GM12801 (cell line): ENCODE data around the gene LILRB4.

Source experiments
- CTCF ChIP-seq: IDR thresholded peaks from one replicate; pipeline ENCODE4 v1.5.1; 2011; ENCODE audit warnings: control low read depth; ENCODE audit not compliant: insufficient read length; ENCODE audit errors: extremely low read depth

The LILRB4 gene

DNA sequence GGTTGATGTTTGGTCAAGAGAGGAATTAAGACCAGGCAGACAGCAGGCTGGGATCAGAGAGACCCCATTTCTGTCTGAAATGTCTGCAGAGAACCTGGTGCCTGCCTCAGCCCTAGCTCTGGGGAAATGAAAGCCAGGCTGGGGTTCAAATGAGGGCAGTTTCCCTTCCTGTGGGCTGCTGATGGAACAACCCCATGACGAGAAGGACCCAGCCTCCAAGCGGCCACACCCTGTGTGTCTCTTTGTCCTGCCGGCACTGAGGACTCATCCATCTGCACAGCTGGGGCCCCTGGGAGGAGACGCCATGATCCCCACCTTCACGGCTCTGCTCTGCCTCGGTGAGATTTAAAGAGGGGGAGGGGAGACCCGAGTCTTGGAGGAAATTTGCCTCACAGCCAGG, at the start of gene LILRB4:
TSS of gene LILRB4 (plus strand) at position 256 of the 400 bp plus-strand sequence. CDS start at position 305, 49 bp downstream.
- TF ChIP-seq CTCF = no peak

DNA sequence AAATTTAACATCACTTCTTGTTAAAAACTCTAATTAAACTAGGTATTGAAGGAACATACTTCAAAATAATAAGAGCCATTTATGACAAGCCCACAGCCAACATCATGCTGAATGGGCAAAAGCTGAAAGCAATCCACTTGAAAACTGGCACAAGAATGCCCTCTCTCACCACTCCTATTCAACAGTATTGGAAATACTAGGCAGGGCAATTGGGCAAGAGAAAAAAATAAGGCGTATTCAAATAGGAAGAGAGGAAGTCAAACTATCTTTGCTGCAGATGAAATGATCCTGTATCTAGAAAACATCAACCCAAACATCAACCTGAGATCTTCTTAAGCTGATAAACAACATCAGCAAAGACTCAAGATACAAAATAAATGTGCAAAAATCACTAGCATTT, 48.1 kb upstream of the LILRB4 start:
- no peak for TF ChIP-seq CTCF

- TF ChIP-seq CTCF = no peak
Measured at GRCh38 chr19:54616057-54616456, 46.7 kb upstream of the LILRB4 start.

- no peak for TF ChIP-seq CTCF
Measured at GRCh38 chr19:54616821-54617560, 45.8 kb upstream of the LILRB4 start.

DNA sequence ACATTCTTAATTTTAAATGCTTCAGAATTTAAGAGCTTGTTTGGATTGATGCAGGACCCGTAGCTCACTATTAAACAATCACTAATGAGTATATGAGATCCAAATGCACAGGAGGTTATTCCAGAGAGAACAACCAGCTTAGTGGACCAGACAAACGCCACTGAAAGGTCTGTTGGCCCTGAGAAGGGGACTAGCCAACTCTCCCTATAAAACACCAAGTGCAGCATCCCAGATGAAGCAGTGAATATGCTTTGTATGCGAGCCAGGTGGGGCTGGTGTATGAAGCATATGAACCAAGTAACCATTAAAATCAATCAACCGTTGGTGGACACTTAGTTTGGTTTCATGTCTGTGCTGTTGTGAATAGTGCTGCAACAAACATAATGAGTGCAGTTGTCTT, 42.3 kb upstream of the LILRB4 start:
- TF ChIP-seq CTCF = no peak

GRCh38 chr19:54622431-54622830, 40.4 kb upstream of the LILRB4 start:
- TF ChIP-seq CTCF = no peak

GRCh38 chr19:54626757-54627156, 36.0 kb upstream of the LILRB4 start:
- no peak for TF ChIP-seq CTCF
